Stomach (tissue), 9 donors: ENCODE data around the gene CASP2. TPM values are rescaled to one million over a fixed set of nuclear protein-coding genes. Genes with fewer than 3 reads are reported as not detected.

Experiments
- DNase-seq, 2 donors: peaks; one replicate each; pipeline versions ENCODE4 v3.0.0 to v3.0.0-alpha.2; 2013 to 2019
- H3K27ac ChIP-seq, 5 donors: fragments of 200-600 bp in 4 of 5; sonication (generic) in 4 of 5; one replicate each; pipeline ENCODE4 v1.5.1; 2013 to 2019; ENCODE audit warnings: mild to moderate bottlenecking in 1 of 5, moderate library complexity in 1 of 5
- H3K27me3 ChIP-seq, 3 donors: fragments of 200-600 bp; sonication (generic); one replicate each; pipeline ENCODE4 v1.5.1; 2017 to 2019; ENCODE audit warnings: mixed run types in 1 of 3
- H3K36me3 ChIP-seq, 4 donors: fragments of 200-600 bp; sonication (generic); 1 replicate in 3 of 4; 2 replicates in 1 of 4; pipeline ENCODE4 v1.5.1; 2016 to 2019
- H3K4me1 ChIP-seq, 4 donors: fragments of 200-600 bp; sonication (generic); one replicate each; pipeline ENCODE4 v1.5.1; 2016 to 2019
- H3K4me3 ChIP-seq, 4 donors: fragments of 200-600 bp; sonication (generic) in 3 of 4; one replicate each; pipeline ENCODE4 v1.5.1; 2016 to 2019; ENCODE audit warnings: mild to moderate bottlenecking in 1 of 4
- H3K9me3 ChIP-seq, 4 donors: fragments of 200-600 bp; sonication (generic); one replicate each; pipeline ENCODE4 v1.5.1; 2016 to 2019
- EP300 ChIP-seq: sonication (generic); formaldehyde crosslinking; IDR thresholded peaks from one replicate; pipeline ENCODE4 v1.6.1; 2017; ENCODE audit warnings: antibody characterized with exemption
- POLR2A ChIP-seq, 4 donors: fragments of 450-650 bp; IDR thresholded peaks; one replicate each; pipeline ENCODE4 v1.6.1; 2016; ENCODE audit warnings: antibody characterized with exemption in 4 of 4, control low read depth in 2 of 4, mild to moderate bottlenecking in 1 of 4, moderate library complexity in 1 of 4
- POLR2AphosphoS5 ChIP-seq, 3 donors: sonication (generic); formaldehyde crosslinking; IDR thresholded peaks; one replicate each; pipeline ENCODE4 v1.6.1; 2016; ENCODE audit warnings: antibody characterized with exemption in 3 of 3
- WGBS, 5 donors: extraction: QIAGEN DNeasy Blood & Tissue Kit in 3 of 5; methylation state at CpG; one replicate each; pipeline versions ENCODE4 v1.1.5 to v1.1.7; 2013 to 2018; 5-methylcytosine and 5-hydroxymethylcytosine counted together
- intact Hi-C: fragments of 100-400 bp; cut with DNase I; formaldehyde crosslinking; loops from one replicate; pipeline ENCODE4 v1.15.1; 2023; ENCODE audit warnings: low total_unique reads
- polyA plus RNA-seq, 3 donors: library from polyadenylated mRNA; stranded (reverse); fragments of 200-250 nt; gene quantifications; one replicate each; pipeline ENCODE4 v1.2.3, GENCODE V29; 2013
- total RNA-seq, 5 donors: library from RNA; depleted of rRNA; stranded (reverse); fragments of >200 nt; gene quantifications; one replicate each; pipeline versions ENCODE4 v1.1.0 to v1.2.3, GENCODE V29; 2014 to 2016
- TF ChIP-seq, protein P1 (sequence below), 7 experiments: fragments of 450-650 bp in 4 of 7; fragments of 200-600 bp in 3 of 7; sonication (generic) in 3 of 7; IDR thresholded peaks; one replicate each; pipeline ENCODE4 v1.5.1; 2016 to 2019; ENCODE audit warnings: antibody characterized with exemption in 7 of 7, control low read depth in 2 of 7, mild to moderate bottlenecking in 1 of 7
- donor health status: healthy with polysubstance abuse.
- donor health status: Bipolar disorder and iron deficiency.
- donor health status: healthy.

The CASP2 gene
- total and polyA plus RNA-seq, 8 donors: 4.6 to 27.7 (median 15.5) TPM

- intact Hi-C loops: no loop called here
- Histone ChIP-seq H3K4me3 (no peak overlapping the region), H3K27me3 (no peaks in the 10 kb centered on the region), H3K27ac (no peak overlapping the region), H3K36me3 (no peaks in the 10 kb centered on the region), H3K4me1 (peaks cover 0 to 37% (median 12%) of the 10 kb centered on the region in 4 donors), H3K9me3 (no peaks in the 10 kb centered on the region)
- WGBS, 5 donors: 45 to 58% (median 57%) methylated on average over 3 of the region's 3 CpGs
- DNase-seq: no peak
- no peak for TF ChIP-seq POLR2A (IDR thresholded peaks at IDR 0.05)
- TF ChIP-seq, protein P1, sequence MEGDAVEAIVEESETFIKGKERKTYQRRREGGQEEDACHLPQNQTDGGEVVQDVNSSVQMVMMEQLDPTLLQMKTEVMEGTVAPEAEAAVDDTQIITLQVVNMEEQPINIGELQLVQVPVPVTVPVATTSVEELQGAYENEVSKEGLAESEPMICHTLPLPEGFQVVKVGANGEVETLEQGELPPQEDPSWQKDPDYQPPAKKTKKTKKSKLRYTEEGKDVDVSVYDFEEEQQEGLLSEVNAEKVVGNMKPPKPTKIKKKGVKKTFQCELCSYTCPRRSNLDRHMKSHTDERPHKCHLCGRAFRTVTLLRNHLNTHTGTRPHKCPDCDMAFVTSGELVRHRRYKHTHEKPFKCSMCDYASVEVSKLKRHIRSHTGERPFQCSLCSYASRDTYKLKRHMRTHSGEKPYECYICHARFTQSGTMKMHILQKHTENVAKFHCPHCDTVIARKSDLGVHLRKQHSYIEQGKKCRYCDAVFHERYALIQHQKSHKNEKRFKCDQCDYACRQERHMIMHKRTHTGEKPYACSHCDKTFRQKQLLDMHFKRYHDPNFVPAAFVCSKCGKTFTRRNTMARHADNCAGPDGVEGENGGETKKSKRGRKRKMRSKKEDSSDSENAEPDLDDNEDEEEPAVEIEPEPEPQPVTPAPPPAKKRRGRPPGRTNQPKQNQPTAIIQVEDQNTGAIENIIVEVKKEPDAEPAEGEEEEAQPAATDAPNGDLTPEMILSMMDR (IDR thresholded peaks at IDR 0.05): no peak
Measured at GRCh38 chr7:143245123-143245522, 43.0 kb upstream of the CASP2 start.

DNA sequence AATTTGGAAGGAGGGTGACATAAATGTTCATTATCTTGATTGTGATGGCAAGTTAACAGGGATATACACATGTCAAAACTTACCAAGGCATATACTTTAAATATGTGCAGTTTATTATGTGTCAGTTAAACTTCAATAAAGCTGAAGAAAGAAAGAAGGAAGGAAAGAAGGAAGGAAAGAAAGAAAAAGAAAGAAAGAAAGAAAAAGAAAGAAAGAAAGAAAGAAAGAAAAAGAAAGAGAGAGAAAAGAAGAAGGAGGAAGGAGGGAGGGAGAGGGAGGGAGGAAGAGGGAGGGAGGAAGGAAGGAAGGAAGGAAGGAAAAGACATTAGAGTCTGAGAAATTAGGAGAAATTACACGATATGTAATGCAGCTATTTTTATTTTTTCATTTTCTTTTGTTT is 40.8 kb upstream of the CASP2 start:
- Histone ChIP-seq H3K27me3 (no peaks in the 10 kb centered on the region), H3K9me3 (no peaks in the 10 kb centered on the region), H3K36me3 (no peaks in the 10 kb centered on the region), H3K27ac (no peak overlapping the region), H3K4me1 (peaks cover 0 to 28% (median 9%) of the 10 kb centered on the region in 4 donors), H3K4me3 (no peak overlapping the region)
- no peak for DNase-seq
- intact Hi-C loops: no loop called here
- TF ChIP-seq, protein P1 (IDR thresholded peaks at IDR 0.05): no peak
- TF ChIP-seq POLR2AphosphoS5 (IDR thresholded peaks at IDR 0.05): no peak
- no peak for TF ChIP-seq EP300
- no peak for TF ChIP-seq POLR2A (IDR thresholded peaks at IDR 0.05)
- 46 to 83% (median 75%) methylated on average over 1 of the region's 1 CpG for WGBS, 5 donors

GRCh38 chr7:143248761-143249354 is 39.3 kb upstream of the CASP2 start:
- WGBS, 5 donors: 46 to 77% (median 59%) methylated on average over 2 of the region's 2 CpGs
- H3K27ac ChIP-seq: no peak overlapping the region
- TF ChIP-seq, protein P1 (IDR thresholded peaks at IDR 0.05): no peak
- no peak for TF ChIP-seq POLR2A (IDR thresholded peaks at IDR 0.05)
- no peak for TF ChIP-seq POLR2AphosphoS5 (IDR thresholded peaks at IDR 0.05)
- no peak for TF ChIP-seq EP300
- H3K27me3 ChIP-seq: no peaks in the 10 kb centered on the region
- no peaks in the 10 kb centered on the region for H3K9me3 ChIP-seq
- intact Hi-C loops: no loop called here
- no peaks in the 10 kb centered on the region for H3K36me3 ChIP-seq
- DNase-seq: no peak
- H3K4me3 ChIP-seq: no peak overlapping the region
- H3K4me1 ChIP-seq: peaks cover 0 to 17% (median 2%) of the 10 kb centered on the region in 4 donors

- Histone ChIP-seq H3K4me3 (no peak overlapping the region), H3K9me3 (no peaks in the 10 kb centered on the region), H3K27me3 (no peaks in the 10 kb centered on the region), H3K4me1 (peaks cover 0 to 15% (median 0%) of the 10 kb centered on the region in 4 donors), H3K36me3 (no peaks in the 10 kb centered on the region), H3K27ac (no peak overlapping the region)
- no peak for DNase-seq
- intact Hi-C loops: no loop called here
- TF ChIP-seq POLR2A (IDR thresholded peaks at IDR 0.05) (no peak), POLR2AphosphoS5 (IDR thresholded peaks at IDR 0.05) (no peak), EP300 (no peak)
- TF ChIP-seq, protein P1 (IDR thresholded peaks at IDR 0.05): no peak
Measured at GRCh38 chr7:143250199-143250598, 38.0 kb upstream of the CASP2 start.
